Measurements from ENCODE around the gene NDUFA13.

The NDUFA13 gene

GRCh38 chr19:19549804-19550464, 33.9 kb downstream of the NDUFA13 start:
- TF ChIP-seq CTCF (IDR thresholded peaks at IDR 0.05; ENCODE audit: low read depth, low read length, missing control alignments), result no peak

GRCh38 chr19:19550485-19550929, 34.5 kb downstream of the NDUFA13 start:
- TF ChIP-seq CTCF (IDR thresholded peaks at IDR 0.05; ENCODE audit: low read depth, low read length, missing control alignments), result no peak
- no peak for DNase-seq (ENCODE audit: low read depth)
- no peak overlapping the region for H3K4me3 ChIP-seq (ENCODE audit: low read depth, low read length)

More at GRCh38 chr19:19549804-19550464, 33.9 kb downstream of the NDUFA13 start:
- H3K4me3 ChIP-seq (ENCODE audit: low read depth, low read length), result no peak overlapping the region
- no peak for DNase-seq (ENCODE audit: low read depth)

GRCh38 chr19:19550972-19551852, 35.2 kb downstream of the NDUFA13 start:
- TF ChIP-seq CTCF (IDR thresholded peaks at IDR 0.05; ENCODE audit: low read depth, low read length, missing control alignments), result no peak
- no peak for DNase-seq (ENCODE audit: low read depth)
- no peak overlapping the region for H3K4me3 ChIP-seq (ENCODE audit: low read depth, low read length)

- H3K4me3 ChIP-seq (ENCODE audit: low read depth, low read length), result no peak overlapping the region
- no peak for TF ChIP-seq CTCF (IDR thresholded peaks at IDR 0.05; ENCODE audit: low read depth, low read length, missing control alignments)
- no peak for DNase-seq (ENCODE audit: low read depth)
Observed at GRCh38 chr19:19551853-19552192, 35.8 kb downstream of the NDUFA13 start.

- DNase-seq (ENCODE audit: low read depth), result no peak
- peak; percentile 89 for TF ChIP-seq CTCF (IDR thresholded peaks at IDR 0.05; ENCODE audit: low read depth, low read length, missing control alignments)
- no peak overlapping the region for H3K4me3 ChIP-seq (ENCODE audit: low read depth, low read length)
Observed at GRCh38 chr19:19552798-19553197, 36.8 kb downstream of the NDUFA13 start.

- no peak overlapping the region for H3K4me3 ChIP-seq (ENCODE audit: low read depth, low read length)
- DNase-seq (ENCODE audit: low read depth), result no peak
- no peak for TF ChIP-seq CTCF (IDR thresholded peaks at IDR 0.05; ENCODE audit: low read depth, low read length, missing control alignments)
Observed at GRCh38 chr19:19553670-19554069, 37.6 kb downstream of the NDUFA13 start.
